Liver (tissue), 3 donors: ENCODE data around the gene WDR20.

Experiments used
- JUND ChIP-seq, 2 donors: IDR thresholded peaks; 2 replicates each; pipeline ENCODE4 v1.6.1; 2016; ENCODE audit warnings: antibody characterized with exemption in 2 of 2
- RAD21 ChIP-seq, 2 donors: IDR thresholded peaks; 2 replicates each; pipeline ENCODE4 v1.6.1; 2016; ENCODE audit warnings: antibody characterized with exemption in 2 of 2, mild to moderate bottlenecking in 2 of 2
- YY1 ChIP-seq: IDR thresholded peaks from 2 replicates; pipeline ENCODE4 v1.6.1; 2016; ENCODE audit warnings: antibody characterized with exemption, mild to moderate bottlenecking
- TF ChIP-seq, protein P1 (sequence below): fragments of 150-350 bp; IDR thresholded peaks from 2 replicates; pipeline ENCODE4 v1.5.1; 2017; ENCODE audit warnings: improper control_type of control experiment, low read depth, low read length; ENCODE audit not compliant: missing input control
- donor health status: healthy.
- donor health status: healthy.

DNA sequence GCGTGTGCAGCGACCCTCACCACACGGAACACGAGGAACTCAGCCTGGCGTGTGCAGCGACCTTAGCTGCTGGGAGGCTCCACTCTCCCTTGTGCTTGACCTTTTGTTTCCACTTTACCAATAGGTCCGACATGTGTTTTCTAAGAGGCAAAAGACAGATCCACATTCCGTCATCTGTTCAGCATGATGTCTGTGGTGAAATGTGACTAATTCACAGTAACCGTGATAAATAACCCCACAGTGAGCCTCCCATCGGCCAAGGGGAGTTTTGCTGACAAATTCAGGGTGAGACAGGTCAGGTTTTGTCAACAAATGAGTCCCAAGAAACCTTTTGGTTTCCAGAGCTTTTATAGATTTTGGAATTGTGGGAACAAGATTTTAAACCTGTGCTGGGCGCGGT lies 109.3 kb downstream of the WDR20 start:
- TF ChIP-seq, protein P1, sequence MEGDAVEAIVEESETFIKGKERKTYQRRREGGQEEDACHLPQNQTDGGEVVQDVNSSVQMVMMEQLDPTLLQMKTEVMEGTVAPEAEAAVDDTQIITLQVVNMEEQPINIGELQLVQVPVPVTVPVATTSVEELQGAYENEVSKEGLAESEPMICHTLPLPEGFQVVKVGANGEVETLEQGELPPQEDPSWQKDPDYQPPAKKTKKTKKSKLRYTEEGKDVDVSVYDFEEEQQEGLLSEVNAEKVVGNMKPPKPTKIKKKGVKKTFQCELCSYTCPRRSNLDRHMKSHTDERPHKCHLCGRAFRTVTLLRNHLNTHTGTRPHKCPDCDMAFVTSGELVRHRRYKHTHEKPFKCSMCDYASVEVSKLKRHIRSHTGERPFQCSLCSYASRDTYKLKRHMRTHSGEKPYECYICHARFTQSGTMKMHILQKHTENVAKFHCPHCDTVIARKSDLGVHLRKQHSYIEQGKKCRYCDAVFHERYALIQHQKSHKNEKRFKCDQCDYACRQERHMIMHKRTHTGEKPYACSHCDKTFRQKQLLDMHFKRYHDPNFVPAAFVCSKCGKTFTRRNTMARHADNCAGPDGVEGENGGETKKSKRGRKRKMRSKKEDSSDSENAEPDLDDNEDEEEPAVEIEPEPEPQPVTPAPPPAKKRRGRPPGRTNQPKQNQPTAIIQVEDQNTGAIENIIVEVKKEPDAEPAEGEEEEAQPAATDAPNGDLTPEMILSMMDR = no peak
- TF ChIP-seq JUND (IDR thresholded peaks at IDR 0.05) = no peak
- TF ChIP-seq YY1 = no peak
- TF ChIP-seq RAD21 (IDR thresholded peaks at IDR 0.05) = no peak
